Measurements from ENCODE around the gene EFNA5. TPM values are rescaled to one million over a fixed set of nuclear protein-coding genes. Genes with fewer than 3 reads are reported as not detected.

EFNA5 gene
- total and polyA plus RNA-seq, 2 donors from 2014 or later = 5.9 to 54.4 TPM

DNA sequence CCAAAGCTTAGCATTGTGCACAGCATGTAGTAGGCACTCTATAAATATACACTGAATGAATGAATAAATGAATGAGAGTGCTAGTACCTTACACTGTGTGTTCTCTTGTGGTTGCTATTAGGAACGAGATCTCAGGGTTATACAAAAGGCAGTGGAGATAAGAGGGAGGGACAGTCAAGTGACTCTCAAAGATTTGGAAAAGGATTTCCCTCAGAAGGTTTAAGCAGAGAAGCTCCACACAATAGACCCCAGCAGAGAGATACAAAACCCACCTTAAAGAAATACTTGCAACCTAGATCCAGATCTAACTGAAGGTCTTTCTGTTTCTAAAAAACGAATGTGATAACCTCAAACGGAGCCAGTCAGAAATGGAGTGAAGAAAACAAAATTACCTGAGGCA is 11.8 kb upstream of the EFNA5 start:
- TF ChIP-seq CTCF (IDR thresholded peaks at IDR 0.05; ENCODE audit: borderline replicate concordance, extremely low read depth, insufficient read depth) = no peak
- H3K9ac ChIP-seq (ENCODE audit: low read length in 3 of 3) = no peak overlapping the region
- no peak for FAIRE-seq
- H3K9me3 ChIP-seq (ENCODE audit: control insufficient read depth in 2 of 3, insufficient read depth in 1 of 3, low read length in 3 of 3) = no peaks in the 10 kb centered on the region
- no peaks in the 10 kb centered on the region for H3K27me3 ChIP-seq (ENCODE audit: control insufficient read depth, insufficient read depth, low read length)
- no peak for DNase-seq
- no peak overlapping the region for H3K27ac ChIP-seq (ENCODE audit: low read depth in 2 of 2, low read length in 2 of 2)
- intact Hi-C loops (cut with DNase I) = no loop called here
- no peak overlapping the region for H3K4me3 ChIP-seq (ENCODE audit: low read length in 3 of 3)
- no peaks in the 10 kb centered on the region for H3K36me3 ChIP-seq (ENCODE audit: control insufficient read depth in 2 of 3, insufficient read depth in 3 of 3, low read length in 3 of 3)
- H3K4me1 ChIP-seq (ENCODE audit: control insufficient read depth in 2 of 3, insufficient read depth in 2 of 3, low read depth in 1 of 3, low read length in 3 of 3) = no peaks in the 10 kb centered on the region

DNA sequence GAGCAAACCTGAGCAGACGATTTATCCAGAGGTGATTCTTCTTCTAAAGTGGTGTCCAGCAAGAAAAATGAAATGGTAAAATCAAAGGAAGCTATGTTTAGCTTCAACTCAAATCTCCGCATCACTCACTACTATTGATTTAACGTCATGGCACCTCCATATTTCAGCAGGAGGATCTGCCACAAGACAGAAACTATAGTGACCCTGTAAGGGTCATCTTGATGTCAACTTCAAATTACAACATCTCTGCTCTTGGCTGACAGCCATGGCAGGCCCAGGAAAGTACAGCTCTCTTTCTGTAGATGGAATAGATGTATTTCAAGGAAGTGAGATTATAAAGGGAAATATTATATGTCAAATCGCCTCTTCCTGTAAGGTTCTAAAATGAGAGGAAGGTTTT is 10.1 kb upstream of the EFNA5 start:
- no peak for DNase-seq
- no peaks in the 10 kb centered on the region for H3K9me3 ChIP-seq (ENCODE audit: control insufficient read depth in 2 of 3, insufficient read depth in 1 of 3, low read length in 3 of 3)
- no peaks in the 10 kb centered on the region for H3K4me1 ChIP-seq (ENCODE audit: control insufficient read depth in 2 of 3, insufficient read depth in 2 of 3, low read depth in 1 of 3, low read length in 3 of 3)
- FAIRE-seq = no peak
- no peaks in the 10 kb centered on the region for H3K36me3 ChIP-seq (ENCODE audit: control insufficient read depth in 2 of 3, insufficient read depth in 3 of 3, low read length in 3 of 3)
- no peak overlapping the region for H3K4me3 ChIP-seq (ENCODE audit: low read length in 3 of 3)
- no peak overlapping the region for H3K27ac ChIP-seq (ENCODE audit: low read depth in 2 of 2, low read length in 2 of 2)
- no peaks in the 10 kb centered on the region for H3K27me3 ChIP-seq (ENCODE audit: control insufficient read depth, insufficient read depth, low read length)
- TF ChIP-seq CTCF (IDR thresholded peaks at IDR 0.05; ENCODE audit: borderline replicate concordance, extremely low read depth, insufficient read depth) = no peak
- no peak overlapping the region for H3K9ac ChIP-seq (ENCODE audit: low read length in 3 of 3)
- intact Hi-C loops (cut with DNase I) = no loop called here

GRCh38 chr5:107680099-107680498 is 9.4 kb upstream of the EFNA5 start:
- no peak for TF ChIP-seq CTCF (IDR thresholded peaks at IDR 0.05; ENCODE audit: borderline replicate concordance, extremely low read depth, insufficient read depth)
- Histone ChIP-seq H3K27ac (ENCODE audit: low read depth in 2 of 2, low read length in 2 of 2) (no peak overlapping the region), H3K9me3 (ENCODE audit: control insufficient read depth in 2 of 3, insufficient read depth in 1 of 3, low read length in 3 of 3) (no peaks in the 10 kb centered on the region), H3K4me1 (ENCODE audit: control insufficient read depth in 2 of 3, insufficient read depth in 2 of 3, low read depth in 1 of 3, low read length in 3 of 3) (no peaks in the 10 kb centered on the region), H3K4me3 (ENCODE audit: low read length in 3 of 3) (no peak overlapping the region), H3K27me3 (ENCODE audit: control insufficient read depth, insufficient read depth, low read length) (no peaks in the 10 kb centered on the region), H3K9ac (ENCODE audit: low read length in 3 of 3) (no peak overlapping the region), H3K36me3 (ENCODE audit: control insufficient read depth in 2 of 3, insufficient read depth in 3 of 3, low read length in 3 of 3) (no peaks in the 10 kb centered on the region)
- FAIRE-seq (no peak), DNase-seq (no peak)
- intact Hi-C loops (cut with DNase I) = no loop called here

- intact Hi-C loops (cut with DNase I) = no loop called here
- FAIRE-seq = no peak
- TF ChIP-seq CTCF (IDR thresholded peaks at IDR 0.05; ENCODE audit: borderline replicate concordance, extremely low read depth, insufficient read depth) = no peak
Observed at GRCh38 chr5:107676702-107677101, 6.0 kb upstream of the EFNA5 start.

More at GRCh38 chr5:107676702-107677101, 6.0 kb upstream of the EFNA5 start:
- DNase-seq = no peak
- Histone ChIP-seq H3K27ac (ENCODE audit: low read depth in 2 of 2, low read length in 2 of 2) (no peak overlapping the region), H3K9ac (ENCODE audit: low read length in 3 of 3) (no peak overlapping the region), H3K36me3 (ENCODE audit: control insufficient read depth in 2 of 3, insufficient read depth in 3 of 3, low read length in 3 of 3) (no peaks in the 10 kb centered on the region), H3K27me3 (ENCODE audit: control insufficient read depth, insufficient read depth, low read length) (no peaks in the 10 kb centered on the region), H3K9me3 (ENCODE audit: control insufficient read depth in 2 of 3, insufficient read depth in 1 of 3, low read length in 3 of 3) (no peaks in the 10 kb centered on the region), H3K4me3 (ENCODE audit: low read length in 3 of 3) (no peak overlapping the region), H3K4me1 (ENCODE audit: control insufficient read depth in 2 of 3, insufficient read depth in 2 of 3, low read depth in 1 of 3, low read length in 3 of 3) (peaks cover 0 to 2% (median 0%) of the 10 kb centered on the region in 3 donors)

All from kidney (tissue), 14 donors.